ENCODE results near the gene ATP5IF1.

DNA sequence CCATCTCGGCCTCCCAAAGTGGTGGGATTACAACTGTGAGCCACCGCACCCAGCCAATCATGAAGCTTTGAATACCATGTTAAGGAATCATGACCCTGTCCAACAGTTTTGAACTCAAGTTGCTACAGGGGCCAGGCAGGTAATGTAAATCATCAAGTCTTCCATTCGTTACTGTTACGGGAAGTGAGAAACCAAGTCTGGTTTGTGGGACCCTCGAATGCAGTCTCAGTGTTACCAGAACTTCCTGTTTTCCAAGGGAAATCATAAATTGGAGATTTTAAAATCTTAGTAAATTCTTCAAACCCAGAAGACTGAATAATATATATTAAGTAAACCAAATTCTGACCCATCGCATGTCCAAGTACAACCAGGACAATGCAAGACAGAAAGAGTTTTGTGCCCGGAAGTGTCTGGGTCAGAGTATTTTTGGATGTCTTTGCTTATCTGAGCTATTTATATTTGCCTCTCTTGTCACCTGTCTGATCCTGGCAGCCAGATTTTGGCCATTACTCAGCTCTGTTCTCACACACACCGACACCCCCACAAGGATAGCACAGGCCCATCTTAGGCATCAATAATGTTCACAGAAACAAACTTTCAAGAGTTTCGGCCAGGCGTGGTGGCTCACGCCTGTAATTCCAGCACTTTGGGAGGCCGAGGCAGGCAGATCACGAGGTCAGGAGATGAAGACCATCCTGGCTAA, 8.8 kb downstream of the ATP5IF1 start:
- TF ChIP-seq CTCF (conservative IDR thresholded peaks at IDR 0.05 in 1 of 2, IDR thresholded peaks at IDR 0.05 in 1 of 2; ENCODE audit: low read depth in 1 of 2, low read length in 2 of 2): no peak
- no peak for TF ChIP-seq EZH2 (IDR thresholded peaks at IDR 0.05; ENCODE audit: low read length, missing control alignments)

Measured in fibroblast of lung (primary cell).